Measurements from ENCODE around the gene NR4A1. TPM values are rescaled to one million over a fixed set of nuclear protein-coding genes. Genes with fewer than 3 reads are reported as not detected.
A peak's percentile ranks its signal among the peaks of the same experiment; 100 is the strongest.

Gene NR4A1
- total and polyA plus RNA-seq, 2 of the 13 experiments (the other 11 are each of a cell fraction or from before 2014, with no cell fraction given) = 5.7 to 15.2 TPM

GRCh38 chr12:52082026-52082668, 30.9 kb downstream of the NR4A1 start (continued):
- TF ChIP-seq FOXJ3 (CRISPR knock-in tag; IDR thresholded peaks at IDR 0.05; ENCODE audit: borderline replicate concordance) = 0 out of 2 replicates have a peak, but pooled peaks have one; percentile 27
- TF ChIP-seq ZNF550 (CRISPR knock-in tag; IDR thresholded peaks at IDR 0.05; ENCODE audit: borderline replicate concordance) = no peak
- TF ChIP-seq CSRNP1 (CRISPR knock-in tag; IDR thresholded peaks at IDR 0.05) = no peak
- TF ChIP-seq DNMT3B (CRISPR knock-in tag; conservative IDR thresholded peaks at IDR 0.05) = no peak
- peak; percentile 64; the same call in 1 of the 2 replicates for TF ChIP-seq SPEN (CRISPR knock-in tag; IDR thresholded peaks at IDR 0.05; ENCODE audit: low read depth)
- 0 out of 2 replicates have a peak, but pooled peaks have one; percentile 19 for TF ChIP-seq ZFP41 (CRISPR knock-in tag; IDR thresholded peaks at IDR 0.05; ENCODE audit: borderline replicate concordance)
- peak; percentile 53; the same call in 1 of the 2 replicates for TF ChIP-seq TBX2 (CRISPR knock-in tag; IDR thresholded peaks at IDR 0.05; ENCODE audit: borderline replicate concordance)
- TF ChIP-seq ZNF724P (CRISPR knock-in tag; IDR thresholded peaks at IDR 0.05; ENCODE audit: borderline replicate concordance) = no peak
- TF ChIP-seq ZNF124 (CRISPR knock-in tag; IDR thresholded peaks at IDR 0.05) = 0 out of 2 replicates have a peak, but pooled peaks have one; percentile 3
- peak; percentile 89 for TF ChIP-seq ZNF281 (CRISPR knock-in tag; IDR thresholded peaks at IDR 0.05; ENCODE audit: borderline replicate concordance)
- peak; percentile 87 for TF ChIP-seq FOXP4 (CRISPR knock-in tag; IDR thresholded peaks at IDR 0.05)
- TF ChIP-seq IRF2 (CRISPR knock-in tag; IDR thresholded peaks at IDR 0.05) = peak; percentile 35; the same call in 1 of the 2 replicates
- TF ChIP-seq SRSF4 (IDR thresholded peaks at IDR 0.05; ENCODE audit: low read depth, low read length, poor library complexity, severe bottlenecking) = no peak
- no peak for TF ChIP-seq LCORL (IDR thresholded peaks at IDR 0.05)
- peak; percentile 77 for TF ChIP-seq LCORL (CRISPR knock-in tag; IDR thresholded peaks at IDR 0.05)
- peak in 1 of 2 experiments; percentile 73; a peak in 2 of 4 replicates for TF ChIP-seq NR2F1 (CRISPR knock-in tag; IDR thresholded peaks at IDR 0.05)
- no peak for TF ChIP-seq ZBTB10 (CRISPR knock-in tag; IDR thresholded peaks at IDR 0.05; ENCODE audit: borderline replicate concordance)

All from HepG2 (cell line).